ENCODE measurements around the gene ISOC2. TPM values are rescaled to one million over a fixed set of nuclear protein-coding genes. Genes with fewer than 3 reads are reported as not detected.

The ISOC2 gene
- total and polyA plus RNA-seq, 2 donors (not counting 3 experiments of a cell fraction or from before 2014, with no cell fraction given) = 49.3 to 68.7 TPM

DNA sequence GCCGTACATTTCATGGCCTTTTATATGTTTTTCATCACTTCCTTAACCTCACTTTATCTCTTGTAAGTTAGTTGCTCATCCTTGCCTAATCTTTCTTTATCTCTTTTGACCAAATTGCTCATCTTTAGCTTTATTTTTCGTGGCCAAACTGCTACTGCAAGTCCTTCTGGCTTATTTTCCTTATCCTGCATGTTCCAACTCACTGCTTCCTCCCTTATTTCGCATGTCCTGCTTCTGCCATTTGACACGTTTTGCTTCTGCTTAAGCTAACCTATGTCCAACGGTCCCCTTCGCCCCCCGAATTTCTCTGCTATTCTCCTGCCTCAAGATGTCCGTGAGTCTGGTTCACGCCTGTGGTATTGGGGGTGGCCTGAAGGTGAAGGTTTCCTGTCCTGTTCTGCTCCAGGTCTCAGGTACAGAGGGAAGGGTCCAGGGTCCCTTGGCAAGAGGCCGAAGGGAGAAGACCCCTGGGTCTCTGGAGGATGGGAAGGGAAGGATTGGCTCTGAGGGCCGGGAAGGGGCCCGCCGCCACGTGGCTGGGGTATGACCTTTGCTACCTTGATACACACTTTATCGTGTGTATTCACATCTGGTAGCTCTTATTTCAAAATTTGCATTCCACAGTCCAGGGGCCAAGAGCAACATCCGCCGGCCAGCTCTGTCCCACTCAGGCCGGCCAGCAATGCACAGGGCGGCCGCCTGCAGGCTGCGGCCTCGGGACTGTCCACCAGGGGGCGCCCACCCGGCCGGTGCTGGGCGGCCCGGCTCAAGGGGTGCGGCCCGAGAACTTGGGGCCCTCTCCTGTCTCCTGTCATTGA, 6.0 kb upstream of the ISOC2 start:
- CTCF ChIA-PET = interaction anchor here (0.5 to 5.1 kb wide), 46 partner anchors 8 to 350 kb away, joined by 3 to 298 read pairs (median 4); partner anchors contain the start of genes DNAAF3, FIZ1, HSPBP1 and KMT5C
- Histone ChIP-seq H2AFZ (ENCODE audit: low read depth, low read length) (peak overlapping the region; percentile 51), H3K27ac (ENCODE audit: insufficient read depth, low read depth, low read length) (no peak overlapping the region), H3K9me1 (replicated peaks; ENCODE audit: control insufficient read depth, extremely low read depth, insufficient read depth, low read length) (no peaks in the 10 kb centered on the region), H3K36me3 (ENCODE audit: control insufficient read depth in 2 of 2, extremely low read depth in 1 of 2, insufficient read depth in 2 of 2, low read length in 2 of 2) (no peaks in the 10 kb centered on the region), H3K4me2 (ENCODE audit: insufficient read depth, low read length) (no peak overlapping the region), H3K4me3 (replicated peaks in 1 of 3; ENCODE audit: insufficient read depth in 1 of 3, low read depth in 1 of 3, low read length in 3 of 3) (no peak overlapping the region), H4K20me1 (replicated peaks; ENCODE audit: control insufficient read depth, extremely low read depth, insufficient read depth, low read length) (no peaks in the 10 kb centered on the region), H3K4me1 (ENCODE audit: control insufficient read depth, extremely low read depth, insufficient read depth, low read length) (no peaks in the 10 kb centered on the region), H3K27me3 (ENCODE audit: control insufficient read depth in 2 of 2, insufficient read depth in 2 of 2, low read length in 2 of 2) (no peaks in the 10 kb centered on the region), H3K79me2 (ENCODE audit: control insufficient read depth, insufficient read depth, low read length) (no peaks in the 10 kb centered on the region), H3K9ac (replicated peaks; ENCODE audit: extremely low read depth, insufficient read depth, low read length) (no peak overlapping the region), H3K9me3 (replicated peaks; ENCODE audit: control insufficient read depth, insufficient read depth, low read length) (no peaks in the 10 kb centered on the region)
- TF ChIP-seq POLR2A (IDR thresholded peaks at IDR 0.05; ENCODE audit: low read depth, low read length) (no peak), MYC (IDR thresholded peaks at IDR 0.05; ENCODE audit: low read depth, low read length) (no peak), JUN (IDR thresholded peaks at IDR 0.05; ENCODE audit: borderline replicate concordance, insufficient read depth, insufficient read length, low read depth) (no peak)
- TF ChIP-seq, protein P1, sequence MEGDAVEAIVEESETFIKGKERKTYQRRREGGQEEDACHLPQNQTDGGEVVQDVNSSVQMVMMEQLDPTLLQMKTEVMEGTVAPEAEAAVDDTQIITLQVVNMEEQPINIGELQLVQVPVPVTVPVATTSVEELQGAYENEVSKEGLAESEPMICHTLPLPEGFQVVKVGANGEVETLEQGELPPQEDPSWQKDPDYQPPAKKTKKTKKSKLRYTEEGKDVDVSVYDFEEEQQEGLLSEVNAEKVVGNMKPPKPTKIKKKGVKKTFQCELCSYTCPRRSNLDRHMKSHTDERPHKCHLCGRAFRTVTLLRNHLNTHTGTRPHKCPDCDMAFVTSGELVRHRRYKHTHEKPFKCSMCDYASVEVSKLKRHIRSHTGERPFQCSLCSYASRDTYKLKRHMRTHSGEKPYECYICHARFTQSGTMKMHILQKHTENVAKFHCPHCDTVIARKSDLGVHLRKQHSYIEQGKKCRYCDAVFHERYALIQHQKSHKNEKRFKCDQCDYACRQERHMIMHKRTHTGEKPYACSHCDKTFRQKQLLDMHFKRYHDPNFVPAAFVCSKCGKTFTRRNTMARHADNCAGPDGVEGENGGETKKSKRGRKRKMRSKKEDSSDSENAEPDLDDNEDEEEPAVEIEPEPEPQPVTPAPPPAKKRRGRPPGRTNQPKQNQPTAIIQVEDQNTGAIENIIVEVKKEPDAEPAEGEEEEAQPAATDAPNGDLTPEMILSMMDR (IDR thresholded peaks at IDR 0.05; ENCODE audit: extremely low read depth in 1 of 2, insufficient read depth in 1 of 2, low read depth in 1 of 2, low read length in 2 of 2) = peak; percentile 97 to 99
- FAIRE-seq = peak; percentile 70
- DNase-seq (ENCODE audit: low read depth, low spot score) = peak; percentile 38
- intact Hi-C loops (cut with micrococcal nuclease) (loop anchor here (1.0 to 2.0 kb wide), 2 partner anchors 19 to 37 kb away; no protein-coding TSS in a partner anchor), dilution Hi-C loops (cut with MboI; ENCODE audit: extremely low pct_ligation_motif_present, low sequenced_read_pairs) (no loop called here)
- POLR2A ChIA-PET = interaction anchor here (0.6 to 1.5 kb wide), 2 partner anchors 37 to 140 kb away, joined by 4 to 7 read pairs; no protein-coding TSS in a partner anchor
- BruUV-seq (replicated peaks) = no TSS peak
